Activated T-cell treated with anti-CD3 and anti-CD28 coated beads for 1 hour (primary cell): ENCODE results near the gene NLRP9.

Experiments used
- DNase-seq: peaks from one replicate; pipeline ENCODE4 v3.0.0-alpha.2; 2020; ENCODE audit warnings: low read depth

Gene NLRP9

GRCh38 chr19:55673465-55673864 lies 64.7 kb downstream of the NLRP9 start:
- no peak for DNase-seq

GRCh38 chr19:55672418-55672817 lies 65.8 kb downstream of the NLRP9 start:
- DNase-seq: no peak

GRCh38 chr19:55671054-55671378 lies 67.2 kb downstream of the NLRP9 start:
- DNase-seq: no peak

GRCh38 chr19:55670280-55671053 lies 67.7 kb downstream of the NLRP9 start:
- no peak for DNase-seq

GRCh38 chr19:55669418-55670279 lies 68.6 kb downstream of the NLRP9 start:
- DNase-seq: no peak

GRCh38 chr19:55668603-55669348 lies 69.4 kb downstream of the NLRP9 start:
- no peak for DNase-seq

- no peak for DNase-seq
These were observed 70.2 kb downstream of the NLRP9 start for GRCh38 chr19:55667958-55668357.

- no peak for DNase-seq
These were observed 70.7 kb downstream of the NLRP9 start for GRCh38 chr19:55667511-55667910.

- no peak for DNase-seq
These were observed 71.2 kb downstream of the NLRP9 start for GRCh38 chr19:55667006-55667381.

GRCh38 chr19:55666343-55667005 lies 71.7 kb downstream of the NLRP9 start:
- DNase-seq: no peak

- DNase-seq: no peak
These were observed 74.2 kb downstream of the NLRP9 start for GRCh38 chr19:55663846-55664536.

- DNase-seq: no peak
These were observed 76.4 kb downstream of the NLRP9 start for GRCh38 chr19:55661826-55662225.

- no peak for DNase-seq
These were observed 77.2 kb downstream of the NLRP9 start for GRCh38 chr19:55660991-55661390.

- no peak for DNase-seq
These were observed 77.8 kb downstream of the NLRP9 start for GRCh38 chr19:55660404-55660803.

GRCh38 chr19:55659822-55660221 lies 78.4 kb downstream of the NLRP9 start:
- no peak for DNase-seq

GRCh38 chr19:55658846-55659459 lies 79.2 kb downstream of the NLRP9 start:
- no peak for DNase-seq
